Activated T-cell treated with anti-CD3 and anti-CD28 coated beads for 24 hours (primary cell): ENCODE results near the gene FABP2.
"Not testable (repeated sequence)": the region's sequence is repeated elsewhere in the genome, so short reads cannot be mapped to it uniquely, and the experiment has no call there.

Source experiments
- DNase-seq: peaks from one replicate; pipeline ENCODE4 v3.0.0-alpha.2; 2020; ENCODE audit warnings: low read depth

Gene FABP2

GRCh38 chr4:119310826-119311225, 11.1 kb downstream of the FABP2 start:
- DNase-seq: no peak

- no peak for DNase-seq
These were observed 14.3 kb downstream of the FABP2 start for GRCh38 chr4:119307606-119308005.

GRCh38 chr4:119304431-119304830, 17.5 kb downstream of the FABP2 start:
- no peak for DNase-seq

GRCh38 chr4:119303587-119304305, 18.2 kb downstream of the FABP2 start:
- no peak for DNase-seq

GRCh38 chr4:119302073-119302832, 19.7 kb downstream of the FABP2 start:
- no peak for DNase-seq

GRCh38 chr4:119300101-119300978, 21.6 kb downstream of the FABP2 start:
- peak; percentile 91 for DNase-seq

GRCh38 chr4:119299741-119300100, 22.2 kb downstream of the FABP2 start:
- DNase-seq: no peak

- no peak for DNase-seq
These were observed 22.7 kb downstream of the FABP2 start for GRCh38 chr4:119299260-119299671.

- DNase-seq: no peak
These were observed 24.1 kb downstream of the FABP2 start for GRCh38 chr4:119297795-119298194.

GRCh38 chr4:119296356-119296755, 25.6 kb downstream of the FABP2 start:
- DNase-seq: no peak

- DNase-seq: no peak
These were observed 31.3 kb downstream of the FABP2 start for GRCh38 chr4:119290598-119290997.

- DNase-seq: no peak
These were observed 32.6 kb downstream of the FABP2 start for GRCh38 chr4:119289313-119289712.

- no peak for DNase-seq
These were observed 35.4 kb downstream of the FABP2 start for GRCh38 chr4:119286377-119287002.

- no peak for DNase-seq
These were observed 36.8 kb downstream of the FABP2 start for GRCh38 chr4:119284876-119285780.

GRCh38 chr4:119281393-119281792, 40.5 kb downstream of the FABP2 start:
- no peak for DNase-seq

GRCh38 chr4:119279945-119280344, 42.0 kb downstream of the FABP2 start:
- not testable (repeated sequence) for DNase-seq

GRCh38 chr4:119279541-119279940, 42.4 kb downstream of the FABP2 start:
- not testable (repeated sequence) for DNase-seq

- DNase-seq: no peak
These were observed 50.4 kb downstream of the FABP2 start for GRCh38 chr4:119271361-119272085.

GRCh38 chr4:119268466-119268865, 53.5 kb downstream of the FABP2 start:
- no peak for DNase-seq
